ENCODE data around the gene RNF152.
A peak's percentile ranks its signal among the peaks of the same experiment; 100 is the strongest.

The RNF152 gene

GRCh38 chr18:61892683-61893308 lies at the start of gene RNF152:
RNF152 (minus strand) TSS chr18:61893007; CDS start chr18:61816463, 76,544 bp downstream.
- peak in 1 of 2 donors; percentile 18 for DNase-seq

GRCh38 chr18:61941948-61942471 lies 49.2 kb upstream of the RNF152 start:
- no peak for DNase-seq

GRCh38 chr18:61939046-61939674 lies 46.4 kb upstream of the RNF152 start:
- no peak for DNase-seq

- DNase-seq, result no peak
These were observed 42.6 kb upstream of the RNF152 start for GRCh38 chr18:61935362-61935761.

DNA sequence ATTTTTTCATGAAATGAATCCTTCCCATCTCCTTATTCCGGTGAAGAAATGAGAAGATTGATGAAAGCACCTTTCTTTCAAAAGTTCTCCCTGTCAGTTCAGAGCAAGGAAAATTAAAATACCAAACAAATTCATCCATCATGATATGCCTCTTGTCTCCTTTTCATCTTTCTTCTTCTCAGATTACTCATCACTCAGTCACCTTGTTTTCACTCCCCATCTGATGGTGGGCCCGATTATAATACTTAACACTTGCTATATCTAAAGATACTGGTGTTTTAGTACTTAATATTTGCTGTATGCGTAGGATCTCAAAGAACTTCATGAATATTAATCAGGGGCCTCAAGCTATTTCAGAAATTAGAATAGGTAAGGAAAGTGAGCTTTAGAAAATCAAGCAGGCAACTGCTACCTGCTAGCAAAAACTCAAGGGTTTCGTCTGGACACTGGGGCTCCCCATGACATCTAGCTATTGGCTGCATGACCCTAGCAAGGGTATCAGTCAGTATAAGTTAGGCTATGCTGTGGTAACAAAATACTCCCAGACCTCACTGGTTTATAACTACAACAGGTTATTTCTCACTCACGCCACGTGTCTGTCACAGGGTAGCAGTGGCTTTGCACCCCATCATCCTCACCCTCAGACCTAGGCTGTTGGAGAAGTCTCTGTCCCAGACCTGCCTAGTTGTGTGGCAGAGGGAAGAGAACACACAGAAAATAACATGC lies 39.0 kb upstream of the RNF152 start:
- no peak for DNase-seq

DNA sequence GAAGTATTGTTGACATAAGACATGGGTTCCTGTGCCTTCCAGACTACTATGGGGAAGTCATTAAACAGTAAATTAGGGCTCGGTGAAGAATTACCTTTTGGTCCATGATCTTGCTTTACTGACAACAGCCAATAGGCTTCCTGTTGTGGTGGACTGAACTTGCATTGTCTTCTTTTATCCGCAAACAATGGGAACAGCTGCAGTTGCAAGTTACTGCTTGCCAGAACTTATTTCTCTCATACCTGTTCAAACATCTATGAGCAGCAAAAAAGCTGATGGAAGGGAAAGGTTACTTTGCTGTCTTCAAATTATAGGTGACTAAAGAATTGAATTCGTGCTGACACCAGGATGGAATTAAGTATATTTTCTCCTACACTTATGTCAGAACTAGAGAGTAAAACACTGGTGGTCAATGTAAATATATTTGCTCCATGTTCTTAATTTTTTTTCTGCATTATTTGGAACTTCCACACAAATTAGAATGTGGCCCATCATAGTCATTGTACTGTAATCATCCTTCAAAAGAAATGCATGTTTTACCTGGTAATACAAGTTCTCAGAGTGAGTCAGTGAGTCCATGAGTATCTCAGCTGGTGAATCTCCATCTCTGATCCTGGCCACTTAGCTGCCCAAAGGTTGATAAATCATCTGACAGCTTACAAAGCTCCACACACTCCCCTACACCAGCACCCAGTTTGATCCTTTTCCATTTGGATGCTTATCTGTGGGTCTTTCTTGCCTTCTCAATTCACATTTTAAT lies 37.3 kb upstream of the RNF152 start:
- no peak for DNase-seq

GRCh38 chr18:61926532-61926931 lies 33.7 kb upstream of the RNF152 start:
- peak; percentile 35 to 39 for DNase-seq

GRCh38 chr18:61924550-61924949 lies 31.7 kb upstream of the RNF152 start:
- no peak for DNase-seq

DNA sequence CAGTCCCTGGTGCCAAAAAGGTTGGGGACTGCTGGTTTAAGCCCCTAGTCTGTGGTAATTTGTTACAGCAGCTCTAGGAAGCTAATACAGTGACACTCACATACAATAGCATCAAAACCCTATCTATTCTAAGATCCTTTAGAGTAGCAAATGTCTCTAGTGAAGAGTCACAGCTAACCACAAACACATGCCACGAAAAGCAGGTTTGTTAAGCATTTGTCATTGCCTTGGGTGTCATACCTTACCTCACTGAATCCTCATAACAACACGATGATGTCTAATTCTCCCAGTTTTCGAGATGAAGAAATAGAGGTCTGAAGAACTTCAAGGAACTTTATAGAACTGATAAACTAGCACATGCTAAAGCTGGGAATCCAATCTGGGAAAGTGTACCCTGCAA lies 29.6 kb upstream of the RNF152 start:
- DNase-seq, result no peak

GRCh38 chr18:61921621-61922235 lies 28.9 kb upstream of the RNF152 start:
- DNase-seq, result no peak

DNA sequence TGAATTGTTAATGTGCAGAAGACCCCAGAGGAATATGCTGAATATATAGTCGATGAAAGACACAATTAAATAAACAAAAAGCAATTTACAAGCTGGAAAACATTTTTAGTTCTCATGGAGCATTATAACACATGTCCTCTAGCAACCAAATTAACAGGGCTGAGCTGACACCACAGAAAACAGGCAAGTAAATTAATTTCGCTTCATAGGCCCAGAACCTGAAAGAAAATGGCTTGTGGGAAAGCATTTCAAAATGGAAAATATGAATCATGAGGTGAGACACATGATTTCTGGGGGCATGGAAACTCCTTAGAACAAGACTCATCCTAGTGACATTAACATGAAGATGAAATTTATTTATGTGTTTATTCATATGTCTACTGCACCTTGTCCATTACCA lies 25.0 kb upstream of the RNF152 start:
- no peak for DNase-seq

GRCh38 chr18:61912476-61912875 lies 19.7 kb upstream of the RNF152 start:
- no peak for DNase-seq

GRCh38 chr18:61910101-61910500 lies 17.3 kb upstream of the RNF152 start:
- no peak for DNase-seq

- no peak for DNase-seq
These were observed 15.9 kb upstream of the RNF152 start for GRCh38 chr18:61908661-61909060.

- DNase-seq, result peak; percentile 32 to 43
These were observed 8.6 kb upstream of the RNF152 start for GRCh38 chr18:61901323-61901986.

- DNase-seq, result no peak
These were observed 7.9 kb upstream of the RNF152 start for GRCh38 chr18:61900504-61901281.

DNA sequence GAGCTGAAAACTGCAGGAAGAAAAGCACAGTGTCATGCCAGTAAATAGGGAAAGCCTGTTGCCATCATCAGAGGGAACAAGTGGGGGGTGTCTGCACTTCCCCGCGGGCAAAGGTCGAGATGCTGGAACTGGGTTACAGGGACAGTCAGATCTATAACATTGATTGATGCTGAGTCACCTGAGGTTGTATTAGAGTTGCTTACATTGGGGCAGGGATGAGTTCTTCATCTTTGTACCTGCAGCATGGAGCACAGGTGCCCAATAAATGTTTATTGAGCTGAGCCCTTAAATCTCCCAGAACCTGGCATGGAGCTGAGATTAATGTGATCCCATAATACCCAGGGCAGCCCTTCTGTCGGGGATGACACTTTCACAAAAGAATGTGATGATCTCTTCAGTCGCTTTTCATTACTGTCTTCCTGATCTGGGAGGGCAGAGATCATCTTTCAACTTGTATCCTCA lies 5.9 kb upstream of the RNF152 start:
- DNase-seq, result no peak

DNA sequence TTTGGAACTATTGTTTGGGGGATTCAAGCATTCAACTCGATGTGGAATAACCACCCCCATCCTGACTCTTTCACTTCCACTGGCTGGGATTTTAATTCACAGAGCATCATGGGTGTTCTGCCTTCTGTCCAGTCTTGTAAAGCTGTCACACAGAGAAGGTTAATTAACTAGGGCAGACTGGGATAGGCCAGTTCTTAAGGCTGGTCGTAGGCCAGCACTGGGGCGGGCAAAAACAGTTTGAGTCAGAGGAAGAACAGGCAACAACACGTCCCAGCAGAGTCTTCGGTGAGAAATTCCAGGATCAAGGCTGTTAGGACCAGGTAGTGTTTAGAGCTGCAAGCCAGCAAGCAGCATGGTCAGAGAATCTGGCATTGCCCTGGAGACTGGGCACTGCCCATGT lies 4.0 kb upstream of the RNF152 start:
- DNase-seq, result no peak

DNA sequence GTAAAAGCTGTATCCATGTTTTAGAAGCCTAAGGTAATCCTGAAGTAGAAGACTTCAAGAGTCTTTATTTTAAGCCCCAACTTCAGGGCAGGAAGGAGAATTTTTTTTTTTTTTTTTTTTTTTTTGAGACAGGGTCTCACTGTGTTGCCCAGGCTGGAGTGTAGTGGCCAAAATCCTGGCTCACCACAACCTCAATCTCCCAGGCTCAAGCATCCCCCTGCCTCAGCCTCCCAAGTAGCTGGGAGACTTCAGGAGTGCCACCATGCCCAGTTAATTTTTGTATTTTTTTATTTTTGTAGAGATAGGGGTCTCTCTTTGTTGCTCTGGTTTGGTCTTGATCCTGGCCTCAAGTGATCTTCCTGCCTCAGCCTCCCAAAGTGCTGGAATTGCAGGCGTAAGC lies 3.3 kb upstream of the RNF152 start:
- DNase-seq, result no peak

DNA sequence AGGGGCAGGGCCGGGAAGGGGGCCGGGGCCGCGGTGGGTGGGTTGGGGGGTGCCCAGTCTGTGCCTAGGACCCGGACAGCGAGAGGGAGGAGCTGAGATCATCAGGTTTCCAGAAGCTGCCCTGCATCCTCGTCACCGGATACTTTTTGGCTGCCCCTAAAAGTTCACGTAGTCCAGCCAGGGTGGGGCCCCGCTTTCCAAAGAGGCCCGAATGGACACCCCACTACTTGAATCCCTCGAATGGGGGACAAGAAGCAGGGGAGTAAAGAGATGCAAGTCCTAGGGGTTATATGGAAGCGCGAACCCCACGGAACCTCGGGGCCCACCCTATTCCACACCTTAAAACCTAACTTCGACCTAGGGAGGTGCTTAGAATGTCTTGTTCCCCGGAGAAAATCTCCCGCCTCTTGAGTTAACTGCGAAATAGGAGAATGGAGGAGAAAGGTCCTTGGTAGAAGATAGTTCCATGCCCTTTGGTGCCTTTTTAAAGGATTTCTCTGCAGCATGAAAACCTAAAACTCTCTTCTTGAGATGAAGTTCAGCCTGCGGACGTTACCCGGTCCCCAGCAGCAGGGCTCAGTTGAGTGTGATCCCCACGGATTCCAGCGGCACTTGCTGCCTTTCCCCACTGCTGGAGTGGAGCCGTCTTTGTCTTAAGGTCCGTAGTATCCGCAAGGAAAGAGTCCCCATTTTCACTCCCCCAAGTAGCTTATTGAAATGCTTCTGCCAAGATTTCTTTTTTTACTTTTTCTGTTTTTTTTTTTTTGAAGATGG lies 2.1 kb upstream of the RNF152 start:
- DNase-seq, result no peak
